ENCODE data around the gene ZBTB12.

DNA sequence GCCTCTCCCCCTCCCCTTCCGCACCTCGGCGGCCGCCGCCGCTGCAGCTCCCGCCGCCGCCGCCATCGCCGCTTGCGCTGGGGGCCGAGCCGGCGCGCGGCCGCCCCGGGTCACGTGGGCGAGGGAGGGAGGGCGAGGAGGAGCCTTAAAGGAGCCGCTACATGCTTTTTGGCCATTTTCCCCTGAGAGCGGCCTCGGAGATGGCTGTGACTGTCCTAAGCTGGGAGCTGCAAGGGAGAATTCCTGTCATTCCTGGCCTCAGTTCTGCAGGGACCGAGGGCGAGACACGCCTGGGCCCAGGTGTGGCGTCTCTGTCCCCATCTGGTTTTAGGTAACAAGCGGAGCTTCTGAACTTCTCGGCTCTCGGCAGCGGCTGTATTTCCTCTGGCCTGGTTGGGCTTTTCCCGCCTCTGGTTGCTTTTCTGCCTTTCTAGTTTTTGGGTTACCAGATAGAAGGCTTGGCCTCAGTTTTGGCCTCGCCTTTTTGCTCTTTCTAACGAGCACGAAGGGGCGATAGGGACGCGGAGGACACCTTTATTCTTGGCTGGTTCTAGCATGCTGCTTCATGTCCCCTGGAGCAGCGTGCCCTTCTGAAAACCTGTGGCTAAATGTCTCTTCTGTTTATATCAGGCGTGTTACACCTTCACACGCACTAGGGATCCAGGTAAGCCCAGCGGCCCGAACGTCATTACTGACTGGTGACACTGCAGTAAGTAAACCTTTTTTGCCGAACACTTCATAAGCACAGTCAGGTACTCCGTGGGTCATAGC lies 4.1 kb downstream of the ZBTB12 start, which contains the start of gene EHMT2:
- TF ChIP-seq, protein P1, sequence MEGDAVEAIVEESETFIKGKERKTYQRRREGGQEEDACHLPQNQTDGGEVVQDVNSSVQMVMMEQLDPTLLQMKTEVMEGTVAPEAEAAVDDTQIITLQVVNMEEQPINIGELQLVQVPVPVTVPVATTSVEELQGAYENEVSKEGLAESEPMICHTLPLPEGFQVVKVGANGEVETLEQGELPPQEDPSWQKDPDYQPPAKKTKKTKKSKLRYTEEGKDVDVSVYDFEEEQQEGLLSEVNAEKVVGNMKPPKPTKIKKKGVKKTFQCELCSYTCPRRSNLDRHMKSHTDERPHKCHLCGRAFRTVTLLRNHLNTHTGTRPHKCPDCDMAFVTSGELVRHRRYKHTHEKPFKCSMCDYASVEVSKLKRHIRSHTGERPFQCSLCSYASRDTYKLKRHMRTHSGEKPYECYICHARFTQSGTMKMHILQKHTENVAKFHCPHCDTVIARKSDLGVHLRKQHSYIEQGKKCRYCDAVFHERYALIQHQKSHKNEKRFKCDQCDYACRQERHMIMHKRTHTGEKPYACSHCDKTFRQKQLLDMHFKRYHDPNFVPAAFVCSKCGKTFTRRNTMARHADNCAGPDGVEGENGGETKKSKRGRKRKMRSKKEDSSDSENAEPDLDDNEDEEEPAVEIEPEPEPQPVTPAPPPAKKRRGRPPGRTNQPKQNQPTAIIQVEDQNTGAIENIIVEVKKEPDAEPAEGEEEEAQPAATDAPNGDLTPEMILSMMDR (conservative IDR thresholded peaks at IDR 0.05) = no peak
- no peak for TF ChIP-seq EZH2 (IDR thresholded peaks at IDR 0.05; ENCODE audit: low read depth)

All from PC-9 (cell line).